G401 (cell line): Measurements from ENCODE around the gene HPSE2. TPM values are rescaled to one million over a fixed set of nuclear protein-coding genes. Genes with fewer than 3 reads are reported as not detected.
"Not testable (repeated sequence)": the region's sequence is repeated elsewhere in the genome, so short reads cannot be mapped to it uniquely, and the experiment has no call there.

ENCODE experiments used
- DNase-seq: peaks from one replicate; pipeline ENCODE4 v3.0.0-alpha.2; 2015; ENCODE audit warnings: low spot score
- in situ Hi-C: cut with HindIII; loops from 2 replicates; pipeline ENCODE4 v1.10.0; 2016; ENCODE audit warnings: low sequenced_read_pairs, mixed read lengths
- total RNA-seq: library from RNA; depleted of rRNA; stranded (reverse); fragments of >200 nt; shearing (Covaris generic); gene quantifications from 2 replicates; pipeline ENCODE4 v1.2.3, GENCODE V29; 2014

The HPSE2 gene
- total RNA-seq, 1 experiment from 2014 or later, result 0.61 TPM

DNA sequence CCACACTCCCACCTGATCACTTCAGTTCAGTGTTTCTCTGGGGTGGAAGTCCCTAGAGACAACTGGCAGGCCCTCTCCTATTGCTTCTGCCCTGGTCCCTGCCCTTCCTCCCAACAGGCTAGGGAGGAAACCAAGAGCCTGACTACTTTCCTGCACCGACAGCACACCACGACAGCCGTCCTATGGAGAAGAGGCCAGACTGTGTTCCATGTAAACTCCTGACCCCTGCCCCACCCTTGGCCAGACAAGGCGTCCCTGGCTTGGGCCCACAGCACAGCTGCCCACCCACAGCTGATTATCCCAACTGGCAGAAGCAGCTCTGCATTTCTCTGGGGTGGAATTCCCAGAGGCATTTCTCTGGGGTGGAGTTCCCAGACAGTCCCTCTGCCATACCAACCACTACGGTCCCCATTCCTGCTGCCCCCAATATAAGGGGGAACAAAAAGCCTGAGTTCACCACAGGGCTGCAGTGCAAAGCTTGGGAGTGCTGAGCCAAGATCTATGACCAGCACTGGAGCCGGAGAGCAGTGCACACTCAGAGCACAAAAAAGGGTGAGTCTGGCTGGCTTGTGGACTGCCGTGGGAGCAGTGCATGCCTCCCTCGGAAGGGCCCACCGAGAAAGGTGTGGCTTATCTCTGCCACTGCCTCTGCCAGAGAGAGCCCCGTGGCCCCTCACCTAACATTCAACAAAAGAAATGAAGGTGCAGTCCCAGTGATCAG is 193.4 kb downstream of the HPSE2 start:
- no peak for DNase-seq
- in situ Hi-C loops, result no loop called here

DNA sequence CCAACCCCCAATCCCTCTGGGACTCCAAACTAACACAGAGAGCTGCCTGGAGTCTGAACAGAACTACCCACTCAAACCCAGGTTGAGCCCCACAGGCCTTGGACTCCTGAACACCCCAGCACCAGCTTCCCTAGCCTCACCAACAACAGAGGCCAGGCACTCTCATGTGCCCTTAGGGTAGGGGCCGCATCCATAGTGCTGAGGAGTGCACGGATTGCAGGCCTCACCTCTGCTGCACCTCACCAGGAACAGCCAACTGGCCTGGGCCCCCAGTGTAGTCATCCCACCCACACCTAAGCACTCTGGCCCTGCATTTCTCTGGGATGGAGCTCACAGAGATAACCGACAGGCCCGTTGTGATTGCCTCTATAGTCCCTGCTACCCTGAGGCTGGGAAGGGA is 194.2 kb downstream of the HPSE2 start:
- in situ Hi-C loops, result no loop called here
- DNase-seq, result no peak

GRCh38 chr10:99013885-99014284 is 221.8 kb downstream of the HPSE2 start:
- in situ Hi-C loops, result no loop called here
- DNase-seq, result no peak

DNA sequence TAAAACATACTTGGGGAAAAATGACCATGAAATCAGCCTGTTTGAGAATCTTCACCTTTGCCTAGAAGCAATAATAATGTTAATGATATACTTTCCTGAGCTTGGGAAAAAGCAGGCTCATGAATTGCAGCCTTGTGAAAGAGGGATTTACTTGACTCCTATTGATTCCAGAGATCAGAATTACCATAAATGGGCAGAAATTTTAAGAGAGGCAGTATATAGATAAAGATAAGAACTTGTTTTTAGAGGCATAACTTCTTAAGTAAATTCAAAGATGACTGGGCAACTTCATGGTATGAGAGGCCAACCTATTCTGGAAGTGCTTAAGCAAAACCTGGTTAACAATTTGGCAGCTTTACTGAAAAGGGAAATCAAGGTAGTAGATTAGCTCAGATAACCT is 225.4 kb downstream of the HPSE2 start:
- DNase-seq, result no peak
- in situ Hi-C loops, result no loop called here

DNA sequence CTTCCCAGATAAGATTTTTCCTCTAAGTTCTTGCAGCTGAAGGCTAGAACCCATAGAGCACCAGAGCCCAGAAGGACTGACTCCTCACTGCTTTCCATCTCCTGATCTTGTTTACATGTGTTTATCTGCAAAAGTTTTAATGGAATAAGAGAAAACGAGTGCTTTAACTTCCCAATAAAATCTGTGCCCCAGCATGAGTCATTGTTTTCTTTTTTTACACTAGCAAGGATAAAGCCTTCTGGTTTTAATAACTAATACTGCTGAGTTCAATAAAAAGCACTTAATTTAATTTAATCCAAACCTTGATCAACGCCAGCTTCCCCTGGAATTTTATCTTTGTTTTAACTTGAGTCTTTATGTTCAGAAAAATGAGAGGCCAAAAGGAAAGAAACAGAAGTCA is 227.6 kb downstream of the HPSE2 start:
- in situ Hi-C loops, result no loop called here
- no peak for DNase-seq

DNA sequence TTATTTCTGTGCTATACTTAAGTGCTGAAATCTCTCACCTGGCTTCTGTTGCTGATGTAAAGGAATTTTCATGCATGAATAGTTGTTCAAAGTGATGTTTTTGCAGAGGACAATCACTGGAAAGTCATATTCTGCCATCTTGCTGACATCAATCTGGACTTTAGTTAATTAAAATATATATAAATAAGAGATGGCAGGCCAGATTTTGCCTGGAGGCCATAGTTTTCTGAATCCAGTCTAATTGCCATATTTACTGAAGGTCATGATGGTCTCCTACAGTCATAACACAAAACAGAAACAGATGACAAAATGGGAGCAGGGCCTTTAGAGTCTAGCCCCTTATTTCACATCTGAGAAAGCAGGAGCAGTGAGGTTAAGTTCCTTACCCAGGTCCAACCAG is 228.2 kb downstream of the HPSE2 start:
- in situ Hi-C loops, result no loop called here
- no peak for DNase-seq

DNA sequence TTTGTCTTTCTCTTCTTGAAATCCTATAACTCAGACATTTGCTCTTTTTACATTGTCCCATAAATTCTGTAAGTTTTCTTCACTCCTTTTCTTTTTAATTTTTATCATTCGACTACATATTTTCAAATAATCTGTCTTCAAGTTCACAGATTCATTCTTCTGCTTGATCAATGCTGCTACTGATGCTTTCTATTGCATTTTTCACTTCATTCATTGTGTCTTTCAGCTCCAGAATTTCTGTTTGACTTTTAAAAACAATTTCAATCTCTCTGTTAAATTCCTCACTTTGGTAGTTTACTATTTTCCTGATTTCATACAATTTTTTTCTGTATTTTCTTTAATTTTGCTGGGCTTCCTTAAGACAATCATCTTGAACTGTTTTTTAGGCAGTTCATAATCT is 230.4 kb downstream of the HPSE2 start:
- no peak for DNase-seq
- in situ Hi-C loops, result no loop called here

DNA sequence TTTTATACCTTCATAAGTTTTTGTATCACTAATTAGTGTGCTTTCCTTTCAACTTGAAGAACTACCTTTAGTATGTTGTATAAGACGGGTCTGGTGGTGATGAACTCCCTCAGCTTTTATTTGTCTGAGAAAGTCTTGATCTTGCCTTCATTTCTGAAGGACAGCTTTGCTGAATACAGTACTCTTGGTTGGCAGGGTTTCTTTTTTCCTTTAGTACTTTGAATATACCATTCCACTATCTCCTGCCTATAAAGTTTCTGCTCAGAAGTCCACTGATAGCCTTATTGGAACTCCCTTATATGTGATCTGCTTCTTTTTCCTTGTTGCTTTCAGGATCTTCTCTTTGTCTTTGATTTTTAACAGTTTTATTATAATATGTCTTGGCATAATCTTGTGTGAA is 230.9 kb downstream of the HPSE2 start:
- in situ Hi-C loops, result no loop called here
- DNase-seq, result no peak

DNA sequence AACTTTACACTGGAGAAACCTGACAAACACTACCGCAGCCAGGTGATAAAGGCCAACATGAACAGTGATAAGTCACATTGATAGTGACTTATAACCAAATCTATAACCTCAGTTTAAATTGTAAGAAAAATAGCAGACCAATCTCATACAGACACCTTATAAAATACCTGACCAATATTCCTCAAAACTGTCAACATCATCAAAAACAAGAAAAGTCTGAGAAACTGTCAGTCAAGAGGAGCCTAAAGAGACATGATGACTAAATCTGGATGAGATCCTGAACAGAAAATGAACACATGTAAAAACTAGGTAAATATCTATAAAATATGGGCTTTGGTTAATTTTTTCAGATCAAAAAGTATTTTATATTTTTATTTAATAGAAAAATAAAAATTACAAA is 233.3 kb downstream of the HPSE2 start:
- no peak for DNase-seq
- in situ Hi-C loops, result no loop called here

DNA sequence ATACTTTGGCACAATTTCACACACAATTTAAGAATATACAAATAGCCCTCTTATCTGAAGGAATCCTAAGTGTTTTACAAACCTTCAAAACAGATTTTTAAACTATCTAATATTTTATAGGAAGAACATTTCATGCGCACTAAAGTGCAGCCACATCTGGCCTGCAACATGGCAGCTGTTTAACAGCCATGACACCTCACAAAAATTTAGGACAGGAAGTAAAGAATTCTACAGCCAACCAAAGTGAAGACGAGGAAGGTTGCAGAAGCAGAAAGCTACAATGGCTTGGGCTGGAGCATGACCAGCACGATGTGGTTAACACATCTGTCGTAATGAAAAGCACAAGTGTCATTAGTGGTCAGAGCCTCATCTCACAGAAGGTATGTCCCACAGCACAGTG is 238.1 kb downstream of the HPSE2 start:
- in situ Hi-C loops, result no loop called here
- DNase-seq, result no peak

- no peak for DNase-seq
- in situ Hi-C loops, result no loop called here
These were observed 241.6 kb downstream of the HPSE2 start for GRCh38 chr10:98994030-98994429.

- DNase-seq, in situ Hi-C loops: not testable (repeated sequence)
These were observed 251.9 kb downstream of the HPSE2 start for GRCh38 chr10:98983751-98984150.

DNA sequence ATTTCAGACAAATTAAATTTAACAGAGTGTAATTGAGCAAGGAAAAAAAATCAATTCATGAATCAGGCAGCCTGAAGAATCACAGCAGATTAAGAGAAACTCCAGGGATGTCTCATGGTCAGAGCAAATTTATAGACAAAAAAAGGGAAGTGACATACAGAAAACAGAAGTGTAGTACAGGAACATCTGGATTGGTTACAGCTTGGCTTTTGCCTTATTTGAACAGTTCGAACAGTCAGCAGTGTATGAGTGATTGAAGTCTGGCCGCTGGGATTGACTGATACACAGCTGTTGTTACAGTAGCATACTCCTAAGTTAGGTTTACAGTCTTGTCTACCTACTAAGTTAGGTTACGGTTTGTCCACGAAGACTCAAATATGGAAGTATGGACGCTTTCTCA is 255.3 kb downstream of the HPSE2 start:
- in situ Hi-C loops, result no loop called here

DNA sequence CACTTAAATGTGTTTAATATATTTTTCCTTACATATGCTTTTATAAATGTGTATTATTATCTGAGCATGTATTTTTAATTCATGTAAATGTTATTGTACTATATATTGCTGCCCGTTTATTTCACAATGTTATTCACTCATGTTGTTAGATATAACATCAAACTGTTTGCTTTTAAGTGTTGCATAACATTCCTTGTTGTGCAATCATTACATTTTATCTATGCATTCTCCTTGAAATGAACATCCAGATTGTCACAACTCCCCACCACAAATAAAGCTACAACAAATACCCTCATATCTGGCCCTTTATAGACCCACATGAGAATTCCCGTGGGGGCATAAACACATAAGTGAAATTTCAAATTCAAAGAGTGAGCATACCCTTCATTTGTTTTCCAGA is 264.2 kb downstream of the HPSE2 start:
- no peak for DNase-seq
- in situ Hi-C loops, result no loop called here

More for the DNA sequence above, 255.3 kb downstream of the HPSE2 start:
- no peak for DNase-seq

DNA sequence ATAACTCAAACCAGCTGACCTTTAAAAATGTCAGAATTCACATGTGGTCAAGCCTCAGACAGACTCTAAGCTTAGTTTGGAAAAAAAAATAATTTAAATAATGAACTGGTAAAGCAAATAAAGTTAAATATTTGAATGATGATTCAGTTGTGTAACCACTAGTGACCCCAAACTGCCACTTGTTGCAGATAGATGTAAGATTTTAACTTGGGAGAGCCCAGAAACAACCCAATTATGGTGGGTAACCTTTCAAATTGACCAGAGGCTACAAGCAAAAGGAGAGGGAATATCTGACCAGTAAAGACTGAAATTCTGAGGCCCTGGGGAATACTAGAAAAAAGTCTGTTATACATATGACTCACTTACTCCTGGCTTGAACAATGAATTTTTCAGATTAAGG is 268.1 kb downstream of the HPSE2 start:
- no peak for DNase-seq
- in situ Hi-C loops, result no loop called here

GRCh38 chr10:98963608-98964007 is 272.0 kb downstream of the HPSE2 start:
- in situ Hi-C loops, result no loop called here
- no peak for DNase-seq

DNA sequence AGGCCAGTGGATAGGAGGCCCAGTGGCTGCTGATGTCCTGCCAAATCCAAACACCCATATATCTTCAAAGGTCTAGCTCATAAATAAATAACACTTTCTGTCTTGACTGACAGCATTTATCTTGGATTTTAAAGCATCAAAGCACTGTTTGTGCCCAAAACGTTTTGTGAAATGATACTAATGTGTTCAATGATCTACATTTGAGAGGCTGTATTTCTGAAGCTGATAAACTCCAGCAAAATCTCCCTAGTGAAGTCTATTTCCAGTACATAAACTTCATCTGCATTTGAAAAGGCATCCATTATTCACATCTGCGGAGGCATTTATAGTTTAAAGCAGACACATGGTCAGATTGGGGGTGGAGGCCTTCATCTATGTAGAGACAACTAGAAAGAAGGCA is 276.3 kb downstream of the HPSE2 start:
- no peak for DNase-seq
- in situ Hi-C loops, result no loop called here

DNA sequence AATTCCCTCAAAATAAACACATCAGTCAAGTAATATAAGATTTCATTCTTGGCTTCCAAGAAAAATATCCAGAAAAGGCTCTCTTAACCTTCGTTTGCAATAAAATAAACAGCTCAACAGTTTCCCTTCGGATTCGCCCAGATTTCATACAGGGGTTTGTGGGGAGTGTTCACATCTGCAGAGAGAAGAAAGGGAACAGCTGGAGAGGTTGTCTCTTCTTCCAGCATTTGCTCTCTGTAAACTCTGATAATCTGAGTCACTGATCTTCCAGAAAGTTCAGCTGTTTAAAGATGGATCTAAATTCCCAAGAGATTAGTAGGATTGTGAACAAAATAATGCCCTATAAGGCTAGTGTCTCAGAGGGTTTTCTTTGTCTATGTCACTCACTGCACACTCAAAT is 277.9 kb downstream of the HPSE2 start:
- in situ Hi-C loops, result no loop called here
- DNase-seq, result no peak

DNA sequence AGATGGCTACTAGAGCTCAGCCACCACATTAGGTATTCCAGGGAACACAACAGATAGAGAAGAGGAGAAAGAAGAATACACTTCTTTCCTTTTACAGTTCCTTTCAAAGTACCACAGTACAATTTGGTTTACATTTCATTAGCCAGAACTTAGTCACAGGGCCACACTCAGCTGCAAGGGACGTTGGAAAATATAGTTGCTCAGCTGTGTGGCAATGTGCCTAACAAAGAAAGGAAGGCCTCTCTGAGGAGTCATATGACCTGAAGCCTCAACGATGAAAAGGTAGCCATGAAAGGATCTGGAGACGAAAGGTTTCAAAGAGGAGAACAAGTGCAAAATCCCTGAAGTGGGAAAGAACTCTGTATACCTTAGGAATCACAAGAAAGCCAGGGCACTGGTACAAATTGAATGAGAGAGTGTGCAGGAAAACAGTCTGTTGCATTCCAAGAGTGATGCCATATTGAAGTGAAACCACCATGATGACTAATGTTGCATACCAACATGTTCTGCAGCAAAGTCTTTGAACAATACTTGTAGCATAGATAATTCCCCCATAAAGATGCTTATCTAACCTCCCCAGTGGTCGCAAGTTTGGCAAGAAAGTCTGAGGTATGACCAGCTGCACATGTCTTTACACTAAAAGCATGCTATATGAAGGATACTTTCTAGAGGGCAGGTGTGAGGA is 278.9 kb downstream of the HPSE2 start:
- DNase-seq, result no peak
- in situ Hi-C loops, result no loop called here

- no peak for DNase-seq
- in situ Hi-C loops, result no loop called here
These were observed 282.4 kb downstream of the HPSE2 start for GRCh38 chr10:98953251-98953650.
